GM19372 (cell line): ENCODE measurements around the gene YIPF7.
A peak's percentile ranks its signal among the peaks of the same experiment; 100 is the strongest.

Source experiments
- ATAC-seq: cut with Tn5 transposase; IDR thresholded peaks from one replicate; pipeline ENCODE4 v1.9.1; 2021; ENCODE audit warnings: mild to moderate bottlenecking, low read depth, moderate library complexity; ENCODE audit not compliant: unreplicated experiment

Gene YIPF7

GRCh38 chr4:44651425-44651824 lies at the start of gene YIPF7:
TSS of gene YIPF7 (minus strand) at chr4:44651625. CDS start at chr4:44650100, 1,525 bp downstream.
- no peak for ATAC-seq

GRCh38 chr4:44701037-44701436 lies 49.6 kb upstream of the YIPF7 start:
- ATAC-seq = no peak

- no peak for ATAC-seq
Observed at GRCh38 chr4:44700427-44700826, 49.0 kb upstream of the YIPF7 start.

- no peak for ATAC-seq
Observed at GRCh38 chr4:44684648-44685047, 33.2 kb upstream of the YIPF7 start.

GRCh38 chr4:44679060-44679459 lies 27.6 kb upstream of the YIPF7 start:
- no peak for ATAC-seq

- ATAC-seq = peak; percentile 94
Observed at GRCh38 chr4:44678094-44679041, 26.9 kb upstream of the YIPF7 start, which contains the start of gene GUF1. TSS of gene GUF1 (plus strand) at chr4:44678420. CDS start at chr4:44678623, 203 bp downstream.

- no peak for ATAC-seq
Observed at GRCh38 chr4:44675366-44675765, 23.9 kb upstream of the YIPF7 start.

GRCh38 chr4:44674471-44674870 lies 23.0 kb upstream of the YIPF7 start:
- no peak for ATAC-seq

GRCh38 chr4:44671636-44672035 lies 20.2 kb upstream of the YIPF7 start:
- ATAC-seq = no peak

- no peak for ATAC-seq
Observed at GRCh38 chr4:44670506-44671199, 19.2 kb upstream of the YIPF7 start.

- ATAC-seq = no peak
Observed at GRCh38 chr4:44668526-44668925, 17.1 kb upstream of the YIPF7 start.

GRCh38 chr4:44663539-44664263 lies 12.3 kb upstream of the YIPF7 start:
- no peak for ATAC-seq

- no peak for ATAC-seq
Observed at GRCh38 chr4:44662623-44663005, 11.2 kb upstream of the YIPF7 start.

GRCh38 chr4:44661940-44662622 lies 10.7 kb upstream of the YIPF7 start:
- ATAC-seq = no peak

GRCh38 chr4:44660396-44660795 lies 9.0 kb upstream of the YIPF7 start:
- no peak for ATAC-seq

- no peak for ATAC-seq
Observed at GRCh38 chr4:44652002-44652401, 577 bp upstream of the YIPF7 start.

- no peak for ATAC-seq
Observed at GRCh38 chr4:44646151-44646550, 5.3 kb downstream of the YIPF7 start.

- ATAC-seq = no peak
Observed at GRCh38 chr4:44638091-44638490, 13.3 kb downstream of the YIPF7 start.

- ATAC-seq = no peak
Observed at GRCh38 chr4:44632733-44633132, 18.7 kb downstream of the YIPF7 start.

GRCh38 chr4:44632089-44632488 lies 19.3 kb downstream of the YIPF7 start:
- ATAC-seq = no peak
